GM19328 (cell line): ENCODE data around the gene ARHGAP1.
"Not testable (repeated sequence)": the region's sequence is repeated elsewhere in the genome, so short reads cannot be mapped to it uniquely, and the experiment has no call there.

Experiments used
- ATAC-seq: cut with Tn5 transposase; IDR thresholded peaks from one replicate; pipeline ENCODE4 v1.9.1; 2021; ENCODE audit warnings: mild to moderate bottlenecking, moderate library complexity; ENCODE audit not compliant: unreplicated experiment

The ARHGAP1 gene

DNA sequence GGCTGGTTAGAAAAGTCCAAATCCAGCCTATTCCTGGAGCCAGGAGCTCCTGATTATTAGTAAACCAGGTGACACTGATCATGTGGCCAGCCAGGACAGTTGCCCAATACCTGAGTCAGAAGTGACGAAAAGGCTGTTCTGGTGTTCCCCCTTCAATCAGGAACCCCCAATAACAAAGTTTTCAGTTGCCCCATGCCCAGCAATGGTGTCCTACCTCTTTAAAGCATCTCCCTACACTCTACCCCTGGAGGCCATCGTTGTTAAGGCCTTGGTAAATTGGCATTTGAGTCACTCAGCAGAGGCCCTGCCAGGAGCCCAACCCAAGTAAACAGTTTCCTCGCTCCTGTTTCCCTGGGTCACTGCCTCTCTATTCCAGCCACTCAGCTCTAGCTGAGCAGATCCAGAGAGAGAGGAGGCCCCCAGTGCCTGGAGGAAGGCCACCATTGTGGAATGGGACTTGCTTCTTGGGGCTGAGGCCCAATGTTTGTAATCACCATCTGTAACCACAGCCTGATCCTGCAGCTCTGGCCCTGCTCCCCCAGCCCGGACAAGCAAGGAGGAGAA lies 25.0 kb downstream of the ARHGAP1 start:
- ATAC-seq = no peak

DNA sequence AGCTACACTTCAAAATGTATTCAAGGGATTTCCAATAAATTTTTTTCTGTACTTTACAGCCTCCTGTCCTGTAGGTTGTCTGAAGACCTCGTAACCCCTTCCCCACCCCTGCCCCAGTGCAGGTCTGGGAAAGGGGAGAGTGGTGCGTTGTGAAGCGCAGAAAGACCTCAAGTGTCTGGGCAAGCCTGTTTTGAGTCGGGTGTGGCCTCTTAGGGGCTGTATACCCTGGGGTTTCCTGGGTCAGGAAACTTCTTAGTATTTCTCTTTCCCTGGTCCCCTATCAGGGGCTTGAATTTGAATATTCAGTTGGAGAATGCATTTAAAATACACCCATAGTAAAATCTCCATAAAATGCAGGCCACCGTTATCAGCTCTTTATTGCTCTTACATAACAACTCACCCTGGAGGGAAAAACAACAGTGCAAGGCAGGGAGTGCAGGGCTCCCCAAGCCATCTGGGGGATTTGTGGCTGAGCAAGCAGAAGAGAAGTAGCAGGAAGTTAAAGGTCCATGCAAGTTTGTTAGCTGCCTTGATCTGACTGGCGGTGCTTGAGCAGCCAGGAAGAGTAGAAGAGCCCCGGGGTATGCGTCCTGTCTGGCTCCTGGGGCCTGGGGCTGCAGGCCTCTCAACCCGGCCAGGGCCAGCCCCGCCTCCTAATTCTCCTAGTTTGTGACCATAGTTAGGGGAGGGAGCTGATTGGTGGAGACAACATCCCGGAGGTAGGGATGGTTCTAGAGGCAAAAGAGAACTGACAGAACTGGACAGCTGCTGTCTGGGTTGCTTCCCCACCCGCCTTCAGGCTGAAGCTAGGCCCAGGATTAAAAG lies 25.7 kb downstream of the ARHGAP1 start:
- ATAC-seq = no peak

DNA sequence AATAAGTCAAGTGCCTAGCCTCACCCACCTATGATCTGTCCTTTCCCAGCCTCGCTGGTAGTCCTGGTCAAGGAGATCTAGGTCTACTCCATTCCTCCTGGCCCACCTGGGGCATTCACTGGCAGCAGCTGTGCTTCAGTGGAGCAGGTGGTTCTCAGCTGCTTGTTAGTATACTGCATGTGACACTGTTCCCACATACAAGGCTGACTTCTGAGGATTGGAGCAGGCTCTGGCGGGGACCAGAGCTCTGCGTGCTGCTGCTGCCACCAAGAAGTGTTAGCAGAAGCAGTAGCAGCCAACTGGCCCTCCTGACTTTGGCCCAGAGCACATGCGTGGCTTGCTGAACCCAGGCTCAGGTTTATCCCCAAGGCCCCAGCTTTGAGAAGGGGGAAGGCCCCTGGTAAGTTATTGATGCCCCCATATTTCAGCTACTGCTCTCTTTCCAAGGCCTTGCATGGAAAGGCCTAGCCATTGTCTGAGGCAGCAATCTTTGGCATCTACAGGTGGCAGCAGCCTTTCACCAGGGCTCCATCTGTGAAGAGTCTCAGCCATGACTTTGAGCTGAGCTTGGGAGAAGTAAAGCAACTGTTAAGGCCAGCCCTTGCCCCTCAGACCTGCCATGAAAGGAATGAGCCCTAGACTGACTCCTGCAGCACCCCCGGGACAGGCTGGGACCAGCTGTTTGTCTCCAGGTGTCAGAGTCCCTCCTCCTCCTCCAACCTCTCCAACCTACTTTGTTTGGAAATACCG lies 26.5 kb downstream of the ARHGAP1 start:
- no peak for ATAC-seq

DNA sequence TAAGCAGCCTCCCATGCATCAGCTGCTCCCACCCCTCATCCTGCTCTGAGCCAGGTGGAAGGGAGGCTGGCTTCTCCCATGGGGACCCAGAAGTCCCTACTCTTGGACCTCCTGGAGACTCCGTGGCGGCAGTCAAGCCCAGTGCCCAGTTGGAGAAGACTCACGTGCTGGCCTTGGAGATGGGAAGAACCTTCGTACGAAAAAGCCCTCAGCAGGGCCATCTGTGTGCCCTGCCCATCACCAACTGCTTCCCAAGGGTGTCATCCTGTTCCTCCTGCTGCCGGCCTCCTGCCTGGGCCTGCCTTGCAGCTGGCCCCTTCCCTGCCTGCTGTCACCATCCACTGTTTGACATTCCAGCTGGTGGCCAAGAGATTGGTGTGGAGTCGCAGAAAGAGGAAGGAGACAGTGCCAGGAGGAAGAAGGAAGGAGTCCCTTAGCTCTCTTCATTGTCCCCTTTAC lies 28.0 kb downstream of the ARHGAP1 start:
- ATAC-seq = no peak

GRCh38 chr11:46671958-46672315 lies 28.5 kb downstream of the ARHGAP1 start:
- ATAC-seq = no peak

- ATAC-seq = not testable (repeated sequence)
These were observed 29.9 kb downstream of the ARHGAP1 start for GRCh38 chr11:46670521-46670920.

DNA sequence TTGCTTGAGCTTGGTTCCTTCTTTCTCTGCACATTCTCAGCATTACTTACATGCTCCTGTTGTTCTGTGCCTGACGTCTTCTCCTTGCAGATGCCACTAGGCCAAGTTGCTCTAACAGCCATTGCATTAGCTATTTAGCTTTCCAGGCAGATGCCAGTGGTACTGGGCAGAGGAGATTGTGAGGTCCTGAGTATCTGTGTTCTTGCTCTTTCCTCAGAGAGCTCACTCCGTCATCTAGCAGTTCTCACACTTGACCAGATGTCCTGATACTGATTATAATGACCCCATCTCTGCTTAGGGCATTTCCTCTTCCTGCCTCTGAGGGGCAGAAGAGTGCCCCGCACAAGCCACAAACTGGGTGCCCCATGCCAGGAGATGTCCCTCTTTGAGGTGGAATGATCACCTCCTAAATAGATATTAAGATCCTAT lies 30.7 kb downstream of the ARHGAP1 start:
- ATAC-seq = no peak

DNA sequence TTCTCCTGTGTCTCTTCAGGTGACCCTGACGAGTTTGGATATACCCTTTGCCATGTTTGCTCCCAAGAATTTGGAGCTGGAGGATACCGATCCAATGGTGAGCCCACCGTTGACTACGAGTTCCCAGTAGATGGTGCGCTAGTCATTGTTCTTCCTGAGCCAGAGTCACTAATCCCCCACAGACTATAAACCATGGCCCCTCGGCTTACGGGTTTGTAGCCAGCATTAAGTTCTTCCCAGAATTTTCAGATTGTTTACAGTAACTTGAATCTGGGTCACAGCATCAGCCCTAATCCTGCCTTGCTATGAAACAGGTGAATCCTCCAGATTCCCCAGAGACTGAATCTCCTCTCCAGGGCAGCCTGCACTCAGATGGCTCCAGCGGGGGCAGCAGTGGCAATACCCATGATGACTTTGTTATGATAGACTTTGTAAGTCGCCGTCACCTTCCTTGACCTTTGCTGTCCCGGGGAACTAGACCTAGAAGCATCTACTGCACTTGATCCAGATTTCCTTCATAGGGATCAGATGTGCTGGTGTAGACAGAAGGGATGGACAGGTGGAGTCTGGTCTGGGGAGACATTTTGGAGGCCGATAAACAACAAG lies 31.8 kb downstream of the ARHGAP1 start:
- ATAC-seq = no peak

GRCh38 chr11:46667043-46667481 lies 33.4 kb downstream of the ARHGAP1 start:
- no peak for ATAC-seq

DNA sequence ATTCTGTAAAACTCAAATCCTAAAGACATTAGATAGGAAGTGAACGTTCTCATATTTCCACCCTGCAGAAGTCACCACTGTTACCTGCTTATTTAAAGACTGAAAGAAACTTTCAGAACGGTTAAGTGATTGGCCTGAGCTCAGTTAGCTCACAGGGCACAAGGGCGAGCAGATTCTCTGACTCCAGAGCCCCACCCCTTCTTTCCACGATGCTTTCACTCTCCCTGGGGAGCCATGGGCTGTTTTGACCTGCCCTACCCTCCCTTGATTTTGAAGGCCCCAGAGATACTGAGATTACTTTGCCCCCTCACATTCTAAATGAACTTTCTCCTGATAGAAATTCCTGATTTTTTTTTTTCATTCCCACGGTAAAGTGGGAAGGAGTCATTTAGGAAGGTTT lies 33.9 kb downstream of the ARHGAP1 start:
- no peak for ATAC-seq

DNA sequence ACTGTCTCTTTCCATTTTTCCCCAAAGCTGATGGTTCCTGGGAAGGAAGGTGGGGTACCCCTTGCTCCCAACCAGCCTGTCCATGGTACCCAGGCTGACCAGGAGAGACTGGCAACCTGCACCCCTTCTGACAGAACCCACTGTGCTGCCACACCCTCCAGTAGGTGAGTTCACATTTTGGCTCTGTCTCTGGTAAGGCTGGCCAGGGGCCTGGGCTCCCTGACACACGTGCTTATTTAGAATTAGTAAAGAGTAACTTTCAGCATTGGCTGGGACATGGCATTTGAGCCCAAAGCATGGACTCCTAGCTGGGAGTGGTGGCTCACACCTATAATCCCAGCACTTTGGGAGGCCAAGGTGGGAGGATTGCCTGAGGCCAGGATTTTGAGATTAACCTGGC lies 35.1 kb downstream of the ARHGAP1 start:
- no peak for ATAC-seq

- no peak for ATAC-seq
These were observed 35.8 kb downstream of the ARHGAP1 start for GRCh38 chr11:46664612-46665011.

DNA sequence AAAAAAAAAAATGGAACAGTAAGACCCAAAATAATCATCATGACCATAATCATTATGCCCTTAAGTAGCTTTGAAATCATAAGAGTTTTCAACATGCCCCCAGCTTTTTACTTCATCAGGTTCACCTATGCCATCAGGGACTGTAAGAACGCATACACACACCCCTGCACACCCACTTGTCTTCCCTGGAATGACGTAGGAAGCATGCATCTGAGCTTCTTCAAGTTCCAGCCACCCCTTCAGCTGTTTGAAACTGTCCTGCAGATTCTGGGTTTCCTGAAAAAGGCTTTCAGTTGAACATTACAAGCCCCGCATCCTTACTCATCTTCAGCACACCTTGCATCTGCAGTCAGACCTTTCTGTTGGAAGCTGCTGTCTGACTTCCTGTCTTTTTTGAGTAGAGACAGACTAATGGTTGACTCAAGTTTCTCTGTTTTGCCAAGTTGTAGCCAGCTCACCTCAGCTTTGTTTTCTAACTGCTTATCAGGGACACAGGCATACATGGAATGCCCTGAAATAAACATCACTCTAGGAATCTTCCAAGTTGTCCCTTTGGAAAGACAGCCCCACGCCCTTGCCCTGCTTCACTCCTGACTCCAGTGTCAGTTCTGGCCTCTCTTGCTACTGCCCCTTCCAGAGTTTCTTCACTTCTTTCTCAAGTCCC lies 37.0 kb downstream of the ARHGAP1 start:
- no peak for ATAC-seq

GRCh38 chr11:46662366-46662765 lies 38.1 kb downstream of the ARHGAP1 start:
- no peak for ATAC-seq

- ATAC-seq = no peak
These were observed 38.6 kb downstream of the ARHGAP1 start for GRCh38 chr11:46661836-46662235.

GRCh38 chr11:46659908-46660307 lies 40.5 kb downstream of the ARHGAP1 start:
- ATAC-seq = no peak

DNA sequence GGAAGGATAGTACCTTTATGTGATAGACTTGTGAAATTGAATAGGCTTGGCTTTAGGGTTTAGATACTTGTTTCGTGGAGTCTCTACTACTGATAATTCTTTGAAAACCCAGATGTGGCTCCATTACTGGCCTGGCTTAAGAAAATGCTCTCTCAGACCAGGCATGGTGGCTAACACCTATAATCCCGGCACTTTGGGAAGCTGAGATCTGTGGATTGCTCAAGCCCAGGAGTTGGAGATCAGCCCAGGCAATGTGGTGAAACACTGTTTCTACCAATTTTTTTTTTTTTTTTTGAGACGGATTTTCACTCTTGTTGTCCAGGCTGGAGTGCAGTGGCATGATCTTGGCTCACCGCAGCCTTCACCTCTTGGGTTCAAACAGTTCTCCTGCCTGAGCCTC lies 42.2 kb downstream of the ARHGAP1 start:
- ATAC-seq = no peak

GRCh38 chr11:46657186-46657585 lies 43.2 kb downstream of the ARHGAP1 start:
- ATAC-seq = no peak

- ATAC-seq = no peak
These were observed 44.8 kb downstream of the ARHGAP1 start for GRCh38 chr11:46655631-46656030.

DNA sequence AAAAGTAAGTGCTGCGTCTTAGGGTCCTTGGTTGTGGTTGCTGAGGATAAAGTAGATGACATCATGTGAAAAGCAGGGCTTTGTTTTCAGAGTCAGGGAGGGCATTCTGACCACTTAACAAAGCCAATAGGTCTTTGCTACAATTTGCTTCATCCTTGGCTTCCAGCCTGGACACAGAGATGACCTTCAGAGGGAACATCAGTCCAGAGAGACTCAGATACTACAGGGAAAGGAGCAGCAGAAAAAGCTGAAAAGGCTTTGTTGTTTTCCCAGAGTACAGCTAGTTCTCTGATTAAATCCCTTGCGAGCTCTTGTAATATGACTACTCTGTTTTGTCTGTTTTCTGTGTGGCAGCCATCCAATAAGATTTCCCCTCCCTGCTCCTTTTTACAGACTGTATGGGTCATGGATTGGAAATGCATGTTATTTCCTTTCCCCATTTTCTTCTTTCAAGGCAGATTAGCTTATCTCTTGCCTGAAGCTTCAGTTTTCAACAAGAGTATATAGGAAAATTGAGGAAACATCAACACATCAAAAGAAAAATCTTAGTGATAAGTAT lies 51.2 kb downstream of the ARHGAP1 start:
- ATAC-seq = no peak

DNA sequence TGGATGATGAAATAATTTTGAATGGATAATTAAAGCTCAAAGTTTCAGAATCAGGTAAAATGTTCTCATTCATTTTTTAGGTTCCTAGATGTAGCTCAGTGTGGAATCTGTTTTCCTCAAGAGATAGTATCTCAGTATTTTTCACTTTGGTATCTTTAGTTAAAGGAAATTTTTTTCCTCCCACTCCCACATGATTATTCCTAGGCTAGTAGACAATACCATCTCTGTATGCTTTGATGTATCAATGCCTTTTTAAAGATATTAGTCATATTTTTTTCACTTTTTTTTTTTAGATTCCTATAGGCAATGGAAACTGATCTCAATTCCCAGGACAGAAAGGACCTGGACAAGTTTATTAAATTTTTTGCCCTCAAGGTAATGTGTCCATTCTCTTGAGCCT lies 56.4 kb downstream of the ARHGAP1 start:
- ATAC-seq = no peak
